GM18520 (cell line): ENCODE data around the gene EXT2.
A peak's percentile ranks its signal among the peaks of the same experiment; 100 is the strongest.

Experiments
- ATAC-seq: cut with Tn5 transposase; IDR thresholded peaks from one replicate; pipeline ENCODE4 v1.9.1; 2021; ENCODE audit not compliant: unreplicated experiment

EXT2 gene

GRCh38 chr11:44083906-44084305 lies 11.6 kb upstream of the EXT2 start:
- ATAC-seq, result no peak

DNA sequence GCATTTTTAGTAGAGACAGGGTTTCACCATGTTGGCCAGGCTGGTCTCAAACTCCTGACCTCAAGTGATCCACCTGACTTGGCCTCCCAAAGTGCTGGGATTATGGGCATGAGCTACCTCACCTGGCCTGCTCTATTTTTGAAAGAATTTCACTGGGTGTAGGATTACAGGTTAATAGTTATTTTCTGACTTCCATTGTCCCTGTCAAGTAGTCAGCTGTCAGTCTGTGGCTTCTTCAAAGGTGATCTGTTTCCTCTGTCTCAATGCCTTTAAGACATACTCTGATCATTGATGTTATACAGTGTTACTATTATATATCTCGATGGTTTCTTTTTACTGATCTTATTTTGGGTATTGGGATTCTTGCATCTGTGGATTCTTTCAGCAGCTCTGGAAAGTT lies 10.1 kb upstream of the EXT2 start:
- ATAC-seq, result no peak

GRCh38 chr11:44088377-44088776 lies 7.1 kb upstream of the EXT2 start:
- no peak for ATAC-seq

DNA sequence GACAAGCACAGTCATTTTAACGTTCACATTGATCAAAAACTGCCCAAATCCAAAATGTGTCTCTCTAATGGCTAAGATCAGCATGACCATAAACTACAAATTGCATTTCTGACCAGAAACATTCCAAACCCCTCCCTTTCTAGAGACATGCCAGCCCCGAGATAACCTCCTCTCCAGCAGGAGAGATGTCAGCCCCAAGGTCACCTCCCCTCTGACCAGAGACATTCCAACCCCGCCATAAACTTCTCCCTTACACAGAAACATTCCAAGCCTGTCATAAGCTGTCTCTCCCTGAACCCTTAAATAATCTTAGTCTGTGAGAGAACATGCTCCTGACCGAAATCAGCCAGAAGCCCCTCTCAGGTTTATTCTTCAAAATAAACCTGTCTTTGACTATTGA lies 6.6 kb upstream of the EXT2 start:
- no peak for ATAC-seq

DNA sequence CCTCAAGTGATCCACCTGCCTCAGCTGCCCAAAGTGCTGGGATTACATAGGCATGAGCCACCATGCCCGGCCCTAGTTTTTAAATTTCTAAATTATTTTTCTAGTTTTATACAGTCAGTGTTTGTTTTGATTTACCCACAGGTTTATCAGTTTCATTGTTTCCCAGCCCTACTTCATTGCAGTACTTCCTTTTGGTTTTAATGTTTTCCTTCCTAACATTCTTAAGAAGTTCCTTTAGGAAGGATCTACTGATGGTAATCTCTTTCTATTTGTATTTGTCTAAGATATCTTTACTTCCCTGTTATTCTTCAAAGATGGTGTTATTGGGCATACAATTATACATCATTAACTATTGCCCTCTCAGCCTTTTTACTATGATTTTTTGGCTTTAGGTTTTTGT lies 4.9 kb upstream of the EXT2 start:
- ATAC-seq, result no peak

GRCh38 chr11:44094260-44094868 lies 1.1 kb upstream of the EXT2 start:
- ATAC-seq, result peak; percentile 36

DNA sequence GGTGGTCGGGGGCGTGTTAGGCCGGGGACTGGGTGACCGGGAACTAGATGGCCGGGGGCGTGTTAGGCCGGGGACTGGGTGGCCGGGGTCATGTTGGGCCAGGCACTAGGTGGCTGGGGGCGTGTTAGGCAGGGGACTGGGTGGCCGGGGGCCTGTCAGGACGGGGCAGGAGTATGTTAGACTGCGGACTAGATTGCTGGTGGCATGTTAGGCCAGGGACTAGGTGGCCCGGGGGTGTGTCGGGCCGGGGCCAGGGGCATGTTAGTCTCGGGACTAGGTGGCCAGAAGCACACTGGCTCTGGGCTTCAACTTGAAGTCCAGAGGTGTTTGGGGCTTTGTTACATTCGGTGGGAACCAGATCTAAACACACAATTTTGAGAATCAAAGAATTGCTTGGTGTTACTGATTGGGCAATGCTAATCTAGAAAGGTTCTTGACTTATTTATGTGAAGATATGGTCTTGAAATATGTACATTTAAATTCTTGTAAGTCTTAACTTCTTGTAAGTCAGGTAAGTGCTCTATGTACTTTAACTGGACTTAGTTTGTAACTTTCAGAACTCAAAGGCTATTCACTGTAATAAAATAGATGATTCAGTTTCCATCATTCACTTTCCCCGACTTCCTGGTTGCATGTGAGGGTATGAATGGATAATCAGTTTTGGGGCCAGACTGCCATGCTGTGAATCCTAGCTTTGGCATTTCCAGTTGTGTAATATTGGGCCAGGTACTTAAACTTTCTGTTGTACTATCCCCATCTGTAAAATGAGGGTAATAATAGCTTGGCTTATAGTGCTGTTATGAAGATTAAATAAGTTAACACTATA lies 1.1 kb downstream of the EXT2 start:
- no peak for ATAC-seq

- no peak for ATAC-seq
Observed at GRCh38 chr11:44097821-44098220, 2.3 kb downstream of the EXT2 start.

DNA sequence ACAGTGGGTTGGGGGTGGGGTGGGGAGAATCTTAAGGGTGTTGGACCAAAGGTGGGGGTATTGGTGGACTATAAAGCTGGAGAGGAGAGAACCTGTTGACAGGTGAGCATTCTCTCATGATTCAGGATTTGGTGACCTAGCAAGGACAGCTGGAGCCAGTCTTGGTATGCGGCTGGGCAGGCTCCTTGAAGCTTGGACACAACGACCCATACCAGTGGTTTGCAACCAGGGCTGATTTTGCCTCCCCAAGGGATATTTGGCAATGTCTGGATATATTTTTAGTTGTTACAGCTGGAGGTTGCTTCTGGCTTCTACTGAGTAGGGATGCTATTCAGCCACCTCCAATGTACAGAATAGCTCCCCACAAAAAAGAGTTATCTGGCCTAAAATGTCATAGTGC lies 5.6 kb downstream of the EXT2 start:
- no peak for ATAC-seq

DNA sequence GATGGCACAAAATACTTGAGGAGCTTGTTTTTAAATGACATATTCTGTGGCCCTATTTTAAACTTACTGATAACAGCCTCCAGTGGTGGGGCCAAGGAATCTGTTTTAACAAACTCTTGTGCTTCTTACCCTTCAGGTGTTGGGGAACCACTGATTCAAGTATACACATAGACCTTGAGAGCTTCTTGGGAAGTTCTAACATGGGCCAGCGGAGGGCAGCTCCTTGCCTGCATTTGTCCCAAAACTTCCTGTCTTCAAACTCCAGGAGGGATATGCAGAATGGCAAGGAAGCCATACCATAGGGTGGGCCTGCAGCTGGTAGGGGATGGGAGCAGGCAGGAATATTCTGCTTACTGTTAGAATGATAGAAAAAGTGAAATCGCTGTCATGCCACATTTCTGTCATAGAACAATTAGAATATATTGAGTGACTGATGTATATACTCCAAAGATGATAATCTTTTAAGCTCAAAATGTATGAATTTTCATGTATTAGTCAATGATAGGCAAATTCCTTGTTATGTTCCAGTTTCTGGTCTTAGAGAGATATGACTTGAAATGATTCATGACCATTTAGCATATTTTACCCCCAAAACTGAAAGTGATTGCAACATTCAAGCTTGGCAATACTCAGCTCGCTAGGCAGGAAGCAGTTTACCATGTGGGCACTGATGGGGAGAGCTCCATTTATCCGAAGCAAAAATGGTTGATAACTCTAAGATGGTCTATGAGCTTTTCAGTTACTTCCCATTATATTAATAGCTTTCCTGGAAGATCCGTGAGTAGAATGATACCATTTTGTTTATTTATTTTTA lies 9.2 kb downstream of the EXT2 start:
- ATAC-seq, result no peak

DNA sequence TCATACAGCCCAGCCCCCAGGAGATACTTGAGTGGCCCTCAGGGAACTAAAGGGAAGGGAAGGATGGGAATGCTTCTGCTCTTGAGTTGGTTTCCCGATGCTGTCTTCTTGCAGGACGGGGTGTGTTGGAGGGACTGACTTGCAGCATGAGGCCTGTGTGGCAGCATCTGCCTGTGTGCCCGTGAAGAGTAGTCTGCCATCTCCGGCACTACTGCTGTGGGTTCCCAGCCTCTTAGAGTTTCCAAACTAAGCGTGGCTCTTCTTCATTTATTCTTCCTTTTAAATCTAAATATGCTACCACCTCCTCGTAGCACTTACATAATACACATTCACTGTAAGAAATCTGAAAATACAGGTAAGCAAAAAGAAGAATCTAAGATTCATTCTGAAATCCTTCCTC lies 12.8 kb downstream of the EXT2 start:
- no peak for ATAC-seq

DNA sequence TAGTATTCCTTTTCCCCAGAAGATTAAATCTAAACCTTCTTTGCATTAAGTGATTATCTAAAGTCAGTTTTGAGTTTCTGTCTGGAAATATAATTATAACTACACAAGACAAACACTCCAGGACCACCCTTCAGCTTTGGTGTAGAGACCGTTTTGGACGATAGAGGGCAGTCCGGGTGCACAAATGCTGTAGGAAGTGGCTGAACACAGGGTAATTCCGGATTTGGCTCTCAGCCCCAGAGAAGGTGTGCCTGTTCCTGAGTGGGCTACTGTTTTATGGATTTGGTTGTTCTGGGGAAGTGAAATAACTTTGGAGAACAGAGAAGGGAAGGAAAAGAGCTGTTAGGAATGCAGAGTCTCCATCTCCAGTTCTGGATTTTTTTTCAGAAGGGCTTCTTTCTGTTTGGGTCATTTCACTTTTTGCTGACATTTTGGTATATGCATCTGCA lies 14.8 kb downstream of the EXT2 start:
- ATAC-seq, result peak; percentile 86

GRCh38 chr11:44112091-44112821 lies 16.8 kb downstream of the EXT2 start:
- no peak for ATAC-seq

DNA sequence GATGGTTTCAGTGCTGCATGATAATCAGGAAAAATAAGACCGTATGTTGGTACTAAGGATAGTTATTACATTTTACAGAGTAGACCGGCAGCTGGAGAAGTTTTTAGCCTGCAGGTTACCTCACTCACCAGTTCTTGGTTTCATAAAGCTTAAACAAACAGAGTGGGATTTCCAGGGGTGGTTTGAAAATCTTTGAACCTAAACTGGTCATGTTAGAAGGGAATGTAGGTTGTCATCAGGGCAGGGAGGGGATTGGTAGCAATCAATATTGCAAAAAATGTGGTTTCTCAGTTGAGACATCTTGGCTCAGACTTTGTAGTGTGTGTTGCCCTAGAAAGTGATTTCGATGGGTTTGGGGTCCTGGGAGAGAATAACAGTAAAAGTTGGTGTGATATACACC lies 17.5 kb downstream of the EXT2 start:
- ATAC-seq, result no peak

GRCh38 chr11:44113572-44113971 lies 18.1 kb downstream of the EXT2 start:
- ATAC-seq, result no peak

DNA sequence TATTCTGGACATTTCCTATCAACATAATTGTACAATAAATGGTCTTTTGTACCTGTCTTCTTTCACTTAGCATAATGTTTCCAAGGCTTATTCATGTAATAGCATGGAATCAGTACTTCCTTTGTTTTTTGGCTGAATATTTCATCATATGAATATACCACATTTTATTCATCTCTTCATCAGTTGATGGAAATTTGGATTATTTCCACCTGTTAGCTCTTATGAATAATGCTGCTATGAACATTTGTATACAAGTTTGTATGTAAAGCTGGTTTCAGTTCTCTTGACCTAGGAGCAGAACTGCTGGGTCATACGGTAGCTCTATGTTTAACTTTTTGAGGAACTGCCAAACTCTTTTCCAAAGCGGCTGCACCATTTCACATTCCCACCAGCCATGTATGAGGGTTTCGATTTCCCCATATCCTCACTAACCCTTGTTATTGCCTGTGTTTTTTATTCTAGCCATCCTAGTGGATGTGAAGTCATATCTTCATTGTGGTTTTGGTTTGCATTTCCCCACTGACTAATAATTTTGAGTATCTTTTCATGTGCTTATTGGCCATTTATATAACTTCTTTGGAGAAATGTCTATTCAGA lies 20.9 kb downstream of the EXT2 start:
- ATAC-seq, result no peak

- no peak for ATAC-seq
Observed at GRCh38 chr11:44120169-44120568, 24.7 kb downstream of the EXT2 start.

- no peak for ATAC-seq
Observed at GRCh38 chr11:44125598-44125997, 30.1 kb downstream of the EXT2 start.

DNA sequence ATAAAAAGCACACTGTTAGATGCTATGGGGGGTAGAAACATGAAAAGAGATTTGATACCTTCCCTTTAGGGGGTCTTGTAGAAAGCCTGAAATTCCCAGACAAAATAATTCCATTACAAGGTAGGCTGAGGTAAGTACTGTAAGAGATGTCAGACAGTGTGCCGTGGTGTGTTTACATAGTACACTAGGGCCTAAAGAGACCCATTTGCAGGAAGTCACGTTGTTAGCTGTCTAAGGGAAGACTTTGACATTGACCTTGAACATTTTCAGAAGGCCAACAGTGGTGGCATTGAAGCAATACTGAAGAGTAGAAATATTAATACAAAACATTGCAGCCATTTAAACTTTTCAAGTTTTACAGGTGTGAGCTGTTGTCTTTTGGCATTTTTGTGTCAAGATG lies 30.8 kb downstream of the EXT2 start:
- no peak for ATAC-seq

DNA sequence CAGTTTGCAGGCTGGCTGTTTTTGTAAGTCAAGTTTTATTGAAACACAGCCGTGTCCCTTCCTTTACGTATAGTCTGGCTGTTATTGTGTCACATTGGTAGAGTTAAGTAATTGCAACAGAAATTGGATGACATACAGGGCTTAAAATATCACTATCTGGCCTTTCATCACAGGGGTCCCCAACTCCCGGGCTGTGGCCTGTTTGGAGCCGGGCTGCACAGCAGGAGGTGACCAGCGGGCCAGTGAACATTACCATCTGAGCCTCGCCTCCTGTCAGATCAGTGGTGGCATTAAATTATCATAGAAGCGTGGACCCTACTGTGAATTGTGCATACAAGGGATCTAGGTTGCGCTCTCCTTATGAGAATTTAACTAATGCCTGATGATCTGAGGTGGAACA lies 31.7 kb downstream of the EXT2 start:
- ATAC-seq, result no peak

DNA sequence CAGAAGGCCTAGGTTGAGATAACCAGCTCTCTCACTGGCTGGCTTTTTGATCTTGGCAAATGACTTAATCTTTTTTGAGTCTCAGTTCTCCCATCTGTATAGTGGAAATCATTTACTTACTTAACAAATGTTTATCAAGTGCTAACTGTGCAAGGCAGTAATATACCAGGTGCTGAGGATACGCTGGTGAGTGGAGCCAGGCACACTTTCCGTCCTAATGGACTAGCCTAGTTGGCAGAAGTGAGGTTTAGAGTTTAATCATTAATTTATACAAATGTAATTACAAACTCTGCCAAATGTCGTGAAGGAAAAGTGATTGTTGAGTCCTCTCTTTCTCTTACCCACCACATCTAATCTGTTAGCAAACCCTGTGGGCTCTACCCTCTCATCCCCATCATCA lies 33.3 kb downstream of the EXT2 start:
- ATAC-seq, result no peak
